Nephron progenitor cell (in vitro differentiated cells): Measurements from ENCODE around the gene NUDT13.
"Not testable (repeated sequence)": the region's sequence is repeated elsewhere in the genome, so short reads cannot be mapped to it uniquely, and the experiment has no call there.

Experiments used
- DNase-seq: peaks from one replicate; pipeline ENCODE4 v3.0.0; 2021
- H3K27ac Mint-ChIP-seq: 2 replicates; pipeline ENCODE4 v1.8.0; 2021; ENCODE audit warnings: mild to moderate bottlenecking, moderate library complexity, mixed read lengths
- H3K27me3 Mint-ChIP-seq: 2 replicates; pipeline ENCODE4 v1.8.0; 2021; ENCODE audit warnings: mild to moderate bottlenecking, low read depth, mixed read lengths; ENCODE audit not compliant: poor library complexity
- H3K36me3 Mint-ChIP-seq: 2 replicates; pipeline ENCODE4 v1.8.0; 2021; ENCODE audit warnings: low read depth, mixed read lengths
- H3K4me1 Mint-ChIP-seq: 2 replicates; pipeline ENCODE4 v1.8.0; 2021; ENCODE audit warnings: mixed read lengths
- H3K4me3 Mint-ChIP-seq: 2 replicates; pipeline ENCODE4 v1.8.0; 2021; ENCODE audit warnings: mild to moderate bottlenecking, moderate library complexity, mixed read lengths
- H3K9me3 Mint-ChIP-seq: 2 replicates; pipeline ENCODE4 v1.8.0; 2021; ENCODE audit warnings: mild to moderate bottlenecking, moderate library complexity, mixed read lengths
- TF ChIP-seq, protein P1 (sequence below): fragments of 200-600 bp; sonication (generic); IDR thresholded peaks from 2 replicates; pipeline ENCODE4 v1.5.0; 2021; ENCODE audit warnings: antibody characterized with exemption

The NUDT13 gene

DNA sequence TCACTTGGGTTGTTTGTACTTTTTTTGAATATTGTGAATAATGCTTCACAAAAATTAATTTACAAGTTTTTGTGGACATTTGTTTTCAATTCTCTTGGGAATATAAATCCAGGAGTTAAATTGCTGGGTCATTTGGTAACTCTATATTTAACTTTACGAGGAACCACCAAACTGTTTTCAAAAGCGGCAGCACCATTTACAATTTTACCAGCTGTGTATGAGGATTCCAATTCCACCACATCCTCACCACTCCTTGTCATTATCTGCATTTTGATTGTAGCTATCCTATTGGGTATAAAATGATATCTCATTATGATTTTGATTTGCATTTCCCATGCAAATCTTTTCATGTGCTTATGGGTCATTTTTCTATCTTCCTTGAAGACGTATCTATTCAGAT is 4.0 kb upstream of the NUDT13 start:
- H3K4me3 Mint-ChIP-seq = no peak overlapping the region
- TF ChIP-seq, protein P1, sequence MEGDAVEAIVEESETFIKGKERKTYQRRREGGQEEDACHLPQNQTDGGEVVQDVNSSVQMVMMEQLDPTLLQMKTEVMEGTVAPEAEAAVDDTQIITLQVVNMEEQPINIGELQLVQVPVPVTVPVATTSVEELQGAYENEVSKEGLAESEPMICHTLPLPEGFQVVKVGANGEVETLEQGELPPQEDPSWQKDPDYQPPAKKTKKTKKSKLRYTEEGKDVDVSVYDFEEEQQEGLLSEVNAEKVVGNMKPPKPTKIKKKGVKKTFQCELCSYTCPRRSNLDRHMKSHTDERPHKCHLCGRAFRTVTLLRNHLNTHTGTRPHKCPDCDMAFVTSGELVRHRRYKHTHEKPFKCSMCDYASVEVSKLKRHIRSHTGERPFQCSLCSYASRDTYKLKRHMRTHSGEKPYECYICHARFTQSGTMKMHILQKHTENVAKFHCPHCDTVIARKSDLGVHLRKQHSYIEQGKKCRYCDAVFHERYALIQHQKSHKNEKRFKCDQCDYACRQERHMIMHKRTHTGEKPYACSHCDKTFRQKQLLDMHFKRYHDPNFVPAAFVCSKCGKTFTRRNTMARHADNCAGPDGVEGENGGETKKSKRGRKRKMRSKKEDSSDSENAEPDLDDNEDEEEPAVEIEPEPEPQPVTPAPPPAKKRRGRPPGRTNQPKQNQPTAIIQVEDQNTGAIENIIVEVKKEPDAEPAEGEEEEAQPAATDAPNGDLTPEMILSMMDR = no peak

DNA sequence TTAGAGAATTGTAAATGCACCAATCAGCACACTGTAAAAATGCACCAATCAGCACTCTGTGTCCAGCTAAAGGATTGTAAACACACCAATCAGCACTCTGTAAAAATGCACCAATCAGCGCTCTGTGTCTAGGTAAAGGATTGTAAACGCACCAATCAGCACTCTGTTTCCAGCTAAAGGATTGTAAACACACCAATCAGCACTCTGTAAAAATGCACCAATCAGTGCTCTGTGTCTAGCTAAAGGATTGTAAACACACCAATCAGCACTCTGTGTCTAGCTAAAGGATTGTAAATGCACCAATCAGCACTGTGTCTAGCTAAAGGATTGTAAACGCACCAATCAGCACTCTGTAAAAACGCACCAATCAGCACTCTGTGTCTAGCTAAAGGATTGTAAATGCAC is 1.0 kb upstream of the NUDT13 start:
- not testable (repeated sequence) for H3K27ac Mint-ChIP-seq, H3K4me1 Mint-ChIP-seq, DNase-seq, H3K4me3 Mint-ChIP-seq, H3K27me3 Mint-ChIP-seq
- Mint-ChIP-seq H3K36me3 (peaks cover 64% of the 10 kb centered on the region), H3K9me3 (peaks cover 16% of the 10 kb centered on the region)

More for the DNA sequence above, 4.0 kb upstream of the NUDT13 start:
- H3K27ac Mint-ChIP-seq = no peak overlapping the region
- H3K4me1 Mint-ChIP-seq = peaks cover 8% of the 10 kb centered on the region
- H3K27me3 Mint-ChIP-seq = no peaks in the 10 kb centered on the region
- DNase-seq = no peak
- H3K36me3 Mint-ChIP-seq = peaks cover 71% of the 10 kb centered on the region
- peaks cover 16% of the 10 kb centered on the region for H3K9me3 Mint-ChIP-seq

DNA sequence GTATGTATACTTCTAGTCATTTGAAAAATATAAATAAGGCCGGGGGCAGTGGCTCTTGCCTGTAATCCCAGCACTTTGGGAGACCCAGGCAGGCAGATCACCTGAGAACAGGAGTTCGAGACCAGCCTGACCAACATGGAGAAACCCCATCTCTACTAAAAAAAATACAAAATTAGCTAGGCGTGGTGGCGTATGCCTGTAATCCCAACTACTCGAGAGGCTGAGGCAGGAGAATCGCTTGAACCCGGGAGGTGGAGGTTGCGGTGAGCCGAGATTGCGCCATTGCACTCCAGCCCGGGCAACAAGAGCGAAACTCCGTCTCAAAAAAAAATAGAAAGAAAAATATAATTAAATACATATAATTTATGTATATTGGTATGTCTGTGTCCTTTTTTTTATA is 1.8 kb downstream of the NUDT13 start:
- H3K4me1 Mint-ChIP-seq, DNase-seq, H3K4me3 Mint-ChIP-seq, H3K27me3 Mint-ChIP-seq, H3K27ac Mint-ChIP-seq: not testable (repeated sequence)
- Mint-ChIP-seq H3K9me3 (peaks cover 16% of the 10 kb centered on the region), H3K36me3 (peaks cover 45% of the 10 kb centered on the region)

DNA sequence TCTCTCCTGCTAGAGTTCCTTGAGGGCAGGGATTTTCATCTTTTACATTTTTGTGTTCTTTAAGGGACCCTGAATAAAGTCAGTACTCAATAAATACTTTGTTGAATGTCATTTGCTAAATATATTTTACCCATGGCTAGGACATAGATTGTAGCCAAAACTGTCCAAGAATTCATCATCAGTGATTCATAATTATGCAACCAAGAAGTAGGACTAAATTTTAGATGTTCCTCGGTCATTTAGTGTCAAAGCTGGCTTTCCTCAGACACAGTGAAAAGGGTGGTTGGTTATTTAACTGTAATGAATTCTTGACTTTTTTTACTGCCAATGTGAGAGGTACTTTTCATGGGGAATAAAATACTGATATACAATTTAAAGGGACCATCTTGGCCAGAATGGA is 3.3 kb downstream of the NUDT13 start:
- Mint-ChIP-seq H3K27me3 (no peaks in the 10 kb centered on the region), H3K4me3 (no peak overlapping the region), H3K9me3 (peaks cover 15% of the 10 kb centered on the region), H3K4me1 (peaks cover 8% of the 10 kb centered on the region), H3K27ac (no peak overlapping the region), H3K36me3 (peaks cover 30% of the 10 kb centered on the region)
- DNase-seq = no peak
- TF ChIP-seq, protein P1 = no peak

DNA sequence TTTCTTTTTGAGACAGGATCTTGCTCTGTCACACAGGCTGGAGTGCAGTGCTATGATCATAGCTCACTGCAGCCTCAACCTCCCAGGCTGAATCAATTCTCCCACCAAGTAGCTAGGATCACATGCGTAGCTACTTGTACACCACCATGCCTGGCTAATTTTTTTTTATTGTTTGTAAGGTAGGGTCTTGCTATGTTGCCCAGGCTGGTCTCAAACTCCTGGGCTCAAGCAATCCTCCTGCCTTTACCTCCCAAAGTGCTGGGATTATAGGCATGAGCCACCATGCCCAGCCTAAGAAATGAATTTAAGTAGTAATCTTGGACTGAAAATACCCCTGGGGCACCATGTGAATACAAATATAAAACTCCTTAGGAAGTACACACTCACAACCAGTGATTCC is 5.8 kb downstream of the NUDT13 start:
- Mint-ChIP-seq H3K4me1 (no peaks in the 10 kb centered on the region), H3K27me3 (no peaks in the 10 kb centered on the region), H3K9me3 (no peaks in the 10 kb centered on the region), H3K4me3 (no peak overlapping the region), H3K36me3 (peaks cover 21% of the 10 kb centered on the region), H3K27ac (no peak overlapping the region)
- TF ChIP-seq, protein P1 = no peak
- no peak for DNase-seq

DNA sequence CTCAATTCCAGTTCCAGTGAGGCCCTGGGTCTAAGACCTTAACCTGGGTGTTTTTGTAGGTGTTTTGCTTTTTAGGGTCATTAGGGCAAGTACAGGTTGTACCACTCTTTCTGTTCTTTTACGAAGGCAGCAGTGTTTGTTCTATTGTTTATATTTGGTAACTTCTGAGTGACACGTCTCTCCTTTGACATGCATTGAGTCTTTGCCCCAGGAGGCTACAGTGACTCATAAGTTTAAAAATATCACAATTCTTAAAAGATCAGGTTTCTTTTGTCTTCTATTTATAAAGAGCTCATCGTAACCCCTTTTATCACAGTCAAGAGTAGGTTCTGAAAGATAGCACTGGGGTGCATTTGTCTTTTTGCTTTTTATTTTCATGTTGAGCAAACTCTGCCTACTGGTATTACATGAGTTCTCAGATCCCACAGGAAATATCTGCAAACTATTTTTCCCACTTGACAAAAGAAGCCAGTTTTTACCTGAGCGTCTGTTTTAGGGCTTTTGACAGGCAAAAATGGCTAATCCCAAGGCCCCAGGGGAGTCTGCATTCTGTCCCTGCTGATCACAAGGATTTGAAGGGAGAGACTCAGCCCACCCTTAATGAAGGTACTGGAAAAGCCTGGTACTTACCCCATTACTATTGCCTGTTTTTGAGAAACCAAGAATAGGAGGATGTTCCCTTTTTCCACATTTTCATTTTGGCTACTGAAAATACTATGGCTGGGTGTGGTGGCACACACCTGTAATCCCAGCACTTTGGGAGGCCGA is 7.9 kb downstream of the NUDT13 start:
- TF ChIP-seq, protein P1 = no peak
- H3K27ac Mint-ChIP-seq = no peak overlapping the region
- H3K9me3 Mint-ChIP-seq = no peaks in the 10 kb centered on the region
- no peak overlapping the region for H3K4me3 Mint-ChIP-seq
- no peaks in the 10 kb centered on the region for H3K4me1 Mint-ChIP-seq
- H3K27me3 Mint-ChIP-seq = no peaks in the 10 kb centered on the region
- no peak for DNase-seq
- H3K36me3 Mint-ChIP-seq = peaks cover 17% of the 10 kb centered on the region

DNA sequence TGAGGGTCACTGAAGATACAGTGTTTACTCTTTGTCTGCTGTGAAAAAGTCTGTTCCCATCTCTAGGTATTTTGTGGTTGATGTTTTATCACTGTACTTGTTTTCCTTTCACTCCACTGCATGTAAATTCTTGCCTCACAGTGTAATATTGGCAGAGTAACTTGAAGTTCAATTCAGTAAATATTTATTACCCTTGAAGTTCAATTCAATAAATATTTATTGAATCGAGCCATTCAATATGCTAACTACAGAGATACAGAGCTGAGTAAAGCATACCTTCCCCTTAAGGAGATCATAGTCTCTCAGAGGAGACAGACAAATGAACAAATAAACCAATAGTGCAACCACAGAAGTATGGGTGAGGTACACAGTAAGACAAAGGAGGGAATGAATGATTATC is 9.2 kb downstream of the NUDT13 start:
- DNase-seq = no peak
- no peaks in the 10 kb centered on the region for H3K4me1 Mint-ChIP-seq
- H3K27ac Mint-ChIP-seq = no peak overlapping the region
- H3K9me3 Mint-ChIP-seq = no peaks in the 10 kb centered on the region
- H3K36me3 Mint-ChIP-seq = peaks cover 18% of the 10 kb centered on the region
- TF ChIP-seq, protein P1 = no peak
- no peak overlapping the region for H3K4me3 Mint-ChIP-seq
- H3K27me3 Mint-ChIP-seq = no peaks in the 10 kb centered on the region
